ENCODE results near the gene NBEA. TPM values are rescaled to one million over a fixed set of nuclear protein-coding genes. Genes with fewer than 3 reads are reported as not detected.

Gene NBEA
- polyA plus RNA-seq, 2 of the 4 experiments (the other 2 are of a cell fraction): 3.5 to 11.8 TPM

GRCh38 chr13:35143123-35143522 is 201.1 kb downstream of the NBEA start:
- Histone ChIP-seq H3K27ac (no peak overlapping the region), H3K4me1 (no peaks in the 10 kb centered on the region), H3K4me2 (no peak overlapping the region), H3K4me3 (no peak overlapping the region), H3K9me3 (no peaks in the 10 kb centered on the region)
- POLR2A ChIA-PET: no interaction called here
- 95% methylated on average over 6 of the region's 6 CpGs for WGBS (ENCODE audit: missing lambda C conversion rate)
- FAIRE-seq: no peak
- no peak for DNase-seq (ENCODE audit: low read depth in 1 of 2, low spot score in 1 of 2)
- CTCF ChIA-PET: interaction anchor here (0.6 to 0.7 kb wide), 2 partner anchors 68 to 1878 kb away, joined by 3 read pairs; no protein-coding TSS in a partner anchor
- ATAC-seq: no peak
- TF ChIP-seq RFX5 (IDR thresholded peaks at IDR 0.05) (no peak), ELK1 (IDR thresholded peaks at IDR 0.05; ENCODE audit: low read depth, low read length) (no peak), SMC3 (IDR thresholded peaks at IDR 0.05) (no peak), BCL3 (IDR thresholded peaks at IDR 0.05) (no peak)

GRCh38 chr13:35144166-35144890 is 202.3 kb downstream of the NBEA start:
- ChIA-PET POLR2A (no interaction called here), CTCF (no interaction called here)
- DNase-seq (ENCODE audit: low read depth in 1 of 2, low spot score in 1 of 2) (no peak), FAIRE-seq (no peak), ATAC-seq (no peak)
- H3K27ac ChIP-seq: no peak overlapping the region
- WGBS (ENCODE audit: missing lambda C conversion rate): 84% methylated on average over 2 of the region's 2 CpGs
- H3K9me3 ChIP-seq: no peaks in the 10 kb centered on the region
- TF ChIP-seq ELK1 (IDR thresholded peaks at IDR 0.05; ENCODE audit: low read depth, low read length) (no peak), MAX (IDR thresholded peaks at IDR 0.05) (no peak), CEBPB (IDR thresholded peaks at IDR 0.05) (no peak), EHMT2 (IDR thresholded peaks at IDR 0.05; ENCODE audit: low read depth) (no peak), CHD4 (IDR thresholded peaks at IDR 0.05; ENCODE audit: borderline replicate concordance) (no peak), MYC (IDR thresholded peaks at IDR 0.05; ENCODE audit: borderline replicate concordance, low read length) (no peak), TFCP2L1 (CRISPR knock-in tag; IDR thresholded peaks at IDR 0.05) (no peak), HMGXB4 (CRISPR knock-in tag; IDR thresholded peaks at IDR 0.05; ENCODE audit: borderline replicate concordance) (no peak), HOXA7 (CRISPR knock-in tag; IDR thresholded peaks at IDR 0.05) (no peak), KDM1A (IDR thresholded peaks at IDR 0.05; ENCODE audit: low read depth) (no peak), KDM5A (IDR thresholded peaks at IDR 0.05) (no peak), HOXB13 (CRISPR knock-in tag; IDR thresholded peaks at IDR 0.05; ENCODE audit: low read depth) (no peak), TP53 (CRISPR knock-in tag; IDR thresholded peaks at IDR 0.05) (no peak), RNF2 (IDR thresholded peaks at IDR 0.05; ENCODE audit: borderline replicate concordance, low read depth) (no peak)
- H3K4me1 ChIP-seq: no peaks in the 10 kb centered on the region
- H3K4me2 ChIP-seq: no peak overlapping the region
- no peak overlapping the region for H3K4me3 ChIP-seq

Measured in A549 (cell line).